ENCODE results near the gene DHX40. TPM values are rescaled to one million over a fixed set of nuclear protein-coding genes. Genes with fewer than 3 reads are reported as not detected.

The DHX40 gene
- total and polyA plus RNA-seq, 4 experiments from 2014 or later: 19.9 to 29.9 (median 26.3) TPM

- Mint-ChIP-seq H3K36me3 (peaks cover 0 to 33% of the 10 kb centered on the region in 2 donors), H3K27ac (peak overlapping the region; percentile 97 to 99 (median 99)), H3K4me1 (peaks cover 25 to 64% (median 40%) of the 10 kb centered on the region in 4 donors), H3K9me3 (peaks cover 0 to 5% (median 0%) of the 10 kb centered on the region in 8 donors), H3K27me3 (no peaks in the 10 kb centered on the region), H3K4me3 (peak overlapping the region; percentile 92 to 99 (median 97))
- intact Hi-C loops (cut with micrococcal nuclease): loop anchor here (1.0 to 5.0 kb wide), 5 partner anchors 23 to 1102 kb away; partner anchors contain the start of genes DHX40, PTRH2, RPS6KB1 and VMP1
- no peaks in the 10 kb centered on the region for H3K27me3 ChIP-seq (ENCODE audit: insufficient read depth, low read length)
- POLR2A ChIA-PET (ENCODE audit: partially characterized antibody): interaction anchor here (0.6 to 4.7 kb wide), 37 partner anchors 9 to 1611 kb away, joined by 3 to 62 read pairs (median 4); partner anchors contain the start of genes BCAS3, DHX40, GDPD1 and PTRH2
- no peak for DNase-seq
- peak overlapping the region; percentile 89 to 98 for H3K4me3 ChIP-seq (ENCODE audit: low read length in 2 of 2)
- H3K4me1 ChIP-seq (ENCODE audit: insufficient read depth, low read length): peaks cover 44% of the 10 kb centered on the region
- H3K9me3 ChIP-seq (ENCODE audit: control insufficient read depth in 1 of 2, low read length in 2 of 2): no peaks in the 10 kb centered on the region
- peak overlapping the region; percentile 96 for H3K27ac ChIP-seq (ENCODE audit: low read depth, low read length)
- H3K36me3 ChIP-seq (ENCODE audit: insufficient read depth, low read length): no peaks in the 10 kb centered on the region
- CTCF ChIA-PET (ENCODE audit: partially characterized antibody): interaction anchor here (1.7 kb wide), 1 partner anchor 56 kb away, joined by 3 read pairs; no protein-coding TSS in a partner anchor
These were observed 53.6 kb downstream of the DHX40 start for GRCh38 chr17:59619035-59619297.

DNA sequence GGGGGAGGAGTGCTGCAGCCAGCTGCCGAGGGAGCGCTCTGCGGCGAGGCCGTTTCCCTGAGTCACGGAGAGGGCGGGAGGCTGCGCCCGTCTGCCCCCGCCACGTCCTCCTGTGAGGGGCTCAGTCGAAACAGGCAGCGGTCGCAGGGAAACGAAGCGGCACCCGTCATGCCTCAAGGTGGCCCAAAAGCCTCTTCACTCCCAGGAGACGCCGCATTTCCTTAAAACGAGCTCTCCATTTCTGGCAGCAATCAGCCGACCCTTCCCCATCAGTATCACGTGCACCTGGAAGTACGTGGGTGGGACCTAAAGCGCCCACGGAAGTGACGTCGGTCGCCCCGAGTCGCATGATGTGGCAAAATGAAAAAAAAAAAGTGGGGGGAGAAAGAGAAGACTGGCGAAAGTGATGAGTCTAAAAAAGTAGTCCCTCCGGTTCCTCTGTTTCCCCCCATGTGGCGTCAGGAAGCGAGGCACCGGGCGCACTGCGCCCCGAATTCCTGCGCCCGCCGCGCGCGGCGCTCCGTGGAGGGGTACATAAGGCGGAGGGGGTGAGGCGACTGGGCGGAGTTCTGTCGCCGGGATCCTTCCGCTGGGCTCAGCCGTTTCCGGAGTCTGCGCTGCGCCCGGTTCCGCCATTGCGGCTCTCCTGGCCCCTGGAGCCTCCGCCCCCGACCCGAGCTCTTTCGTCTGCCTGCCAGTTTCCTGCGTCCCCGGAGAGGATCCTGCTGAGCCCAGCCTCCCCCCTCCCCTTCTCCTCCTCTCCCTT lies 54.1 kb downstream of the DHX40 start, which contains the start of gene CLTC:
Gene CLTC (plus strand): TSS at position 598 of the 766 bp plus-strand sequence. CDS start 237 bp downstream, outside the sequence.
- Mint-ChIP-seq H3K27ac (peak within 1 kb of the TSS; percentile 97 to 99 (median 99)), H3K4me1 (peaks cover 28 to 69% (median 44%) of the 10 kb centered on the region in 4 donors), H3K27me3 (no peaks in the 10 kb centered on the region), H3K9me3 (peaks cover 0 to 5% (median 0%) of the 10 kb centered on the region in 8 donors), H3K36me3 (peaks cover 0 to 35% of the 10 kb centered on the region in 2 donors), H3K4me3 (peak within 1 kb of the TSS; percentile 92 to 99 (median 97))
- peak; percentile 95 to 97 (median 96) for DNase-seq
- H3K4me3 ChIP-seq (ENCODE audit: low read length in 2 of 2): peak within 1 kb of the TSS; percentile 89 to 98
- peak within 1 kb of the TSS; percentile 96 for H3K27ac ChIP-seq (ENCODE audit: low read depth, low read length)
- CTCF ChIA-PET (ENCODE audit: partially characterized antibody): interaction anchor here (0.5 to 1.7 kb wide), 4 partner anchors 18 to 63 kb away, joined by 3 to 4 read pairs (median 3); no protein-coding TSS in a partner anchor
- POLR2A ChIA-PET (ENCODE audit: partially characterized antibody): interaction anchor here (0.6 to 4.7 kb wide), 43 partner anchors 8 to 1612 kb away, joined by 3 to 62 read pairs (median 4); partner anchors contain the start of genes BCAS3, DHX40, GDPD1 and PTRH2
- intact Hi-C loops (cut with micrococcal nuclease): loop anchor here (1.0 to 5.0 kb wide), 5 partner anchors 23 to 1102 kb away; partner anchors contain the start of genes DHX40, PTRH2, RPS6KB1 and VMP1
- H3K27me3 ChIP-seq (ENCODE audit: insufficient read depth, low read length): no peaks in the 10 kb centered on the region
- H3K36me3 ChIP-seq (ENCODE audit: insufficient read depth, low read length): no peaks in the 10 kb centered on the region
- H3K4me1 ChIP-seq (ENCODE audit: insufficient read depth, low read length): peaks cover 49% of the 10 kb centered on the region
- no peaks in the 10 kb centered on the region for H3K9me3 ChIP-seq (ENCODE audit: control insufficient read depth in 1 of 2, low read length in 2 of 2)

DNA sequence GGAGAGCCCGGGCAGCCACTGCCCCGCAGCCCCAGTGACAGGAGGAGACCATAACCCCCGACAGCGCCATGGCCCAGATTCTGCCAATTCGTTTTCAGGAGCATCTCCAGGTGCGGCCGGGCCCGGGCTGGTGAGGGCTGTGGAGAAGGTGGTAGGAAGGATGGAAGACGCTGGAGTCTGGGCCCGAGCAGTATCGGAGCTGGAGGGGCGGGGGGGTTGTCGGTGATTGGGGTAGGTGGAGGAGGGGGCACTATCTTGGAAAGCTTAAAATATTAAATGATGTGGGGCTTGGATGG lies 54.6 kb downstream of the DHX40 start:
- Histone ChIP-seq H3K4me1 (ENCODE audit: insufficient read depth, low read length) (peaks cover 51% of the 10 kb centered on the region), H3K27ac (ENCODE audit: low read depth, low read length) (peak overlapping the region; percentile 96), H3K4me3 (ENCODE audit: low read length in 2 of 2) (peak overlapping the region; percentile 89 to 98), H3K9me3 (ENCODE audit: control insufficient read depth in 1 of 2, low read length in 2 of 2) (no peaks in the 10 kb centered on the region), H3K36me3 (ENCODE audit: insufficient read depth, low read length) (no peaks in the 10 kb centered on the region), H3K27me3 (ENCODE audit: insufficient read depth, low read length) (no peaks in the 10 kb centered on the region)
- intact Hi-C loops (cut with micrococcal nuclease): no loop called here
- peaks cover 28 to 70% (median 44%) of the 10 kb centered on the region in 4 donors for H3K4me1 Mint-ChIP-seq
- ChIA-PET POLR2A (ENCODE audit: partially characterized antibody) (interaction anchor here (0.6 to 4.7 kb wide), 27 partner anchors 8 to 1612 kb away, joined by 3 to 62 read pairs (median 5); partner anchors contain the start of genes DHX40, GDPD1, PTRH2 and RNFT1), CTCF (ENCODE audit: partially characterized antibody) (interaction anchor here (1.2 to 1.7 kb wide), 3 partner anchors 17 to 57 kb away, joined by 3 to 4 read pairs (median 3); no protein-coding TSS in a partner anchor)
- H3K36me3 Mint-ChIP-seq: peaks cover 0 to 35% of the 10 kb centered on the region in 2 donors
- H3K4me3 Mint-ChIP-seq: peak overlapping the region; percentile 92 to 99 (median 97)
- peak overlapping the region; percentile 97 to 99 (median 99) for H3K27ac Mint-ChIP-seq
- H3K9me3 Mint-ChIP-seq: peaks cover 0 to 5% (median 0%) of the 10 kb centered on the region in 8 donors
- no peaks in the 10 kb centered on the region for H3K27me3 Mint-ChIP-seq
- no peak for DNase-seq

DNA sequence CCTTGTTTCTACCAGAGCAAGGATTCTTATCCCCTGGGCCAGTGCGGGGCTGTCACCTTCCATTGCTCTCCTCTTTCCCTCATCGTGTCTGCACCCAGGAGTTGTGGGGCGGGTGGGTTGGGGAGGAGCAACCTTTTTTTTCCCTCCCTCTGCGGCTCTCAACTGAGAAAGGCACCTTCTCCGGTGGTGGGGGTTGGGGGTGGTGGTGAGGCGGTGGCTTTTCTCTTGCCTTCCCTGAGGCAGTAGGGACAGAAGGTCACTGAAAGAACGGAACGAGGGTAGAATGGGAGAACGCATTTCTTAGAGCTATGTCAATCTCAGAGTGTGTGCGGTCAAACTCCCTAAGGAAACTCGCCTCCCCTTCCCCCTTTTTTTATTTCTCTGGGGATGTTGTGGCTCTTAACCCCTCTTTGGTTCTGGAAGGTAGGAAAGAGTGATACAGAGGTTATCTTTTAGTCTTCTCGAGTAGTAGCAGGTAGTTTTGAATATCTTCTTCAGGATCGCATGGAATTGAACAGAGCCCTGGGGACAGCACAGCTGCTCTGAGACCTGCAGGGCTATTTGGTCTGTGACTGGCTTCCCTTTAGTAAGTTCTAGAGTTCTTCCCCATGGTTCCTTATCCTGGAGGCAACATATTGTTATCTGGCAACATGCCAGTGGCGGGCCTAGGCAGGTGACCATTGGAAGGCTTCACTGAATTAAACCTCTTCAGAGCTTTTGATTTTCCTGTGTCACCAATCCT lies 55.3 kb downstream of the DHX40 start:
- Mint-ChIP-seq H3K4me1 (peaks cover 33 to 76% (median 49%) of the 10 kb centered on the region in 4 donors), H3K4me3 (peak overlapping the region; percentile 92 to 99 (median 97))
- CTCF ChIA-PET (ENCODE audit: partially characterized antibody): interaction anchor here (0.9 to 1.4 kb wide), 3 partner anchors 17 to 22 kb away, joined by 3 to 4 read pairs (median 3); no protein-coding TSS in a partner anchor

DNA sequence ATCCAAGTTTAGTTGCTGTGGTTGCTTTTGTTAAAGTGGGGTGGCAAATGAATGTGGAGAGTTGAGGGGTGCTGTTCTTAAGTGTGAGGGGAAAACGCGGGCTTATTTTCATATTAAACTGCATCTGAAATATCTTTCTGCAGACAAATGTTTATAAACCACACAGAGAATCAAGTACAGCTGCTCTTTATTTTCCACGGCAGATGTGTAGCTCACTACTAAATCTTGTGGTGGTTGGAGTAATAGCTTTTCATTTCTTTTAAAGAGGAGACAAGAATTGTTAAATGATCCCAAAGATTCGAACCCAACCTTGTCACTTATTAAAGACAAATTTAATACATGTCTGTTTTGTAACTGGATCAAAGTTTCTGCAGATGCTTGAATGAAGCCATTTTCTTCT lies 56.4 kb downstream of the DHX40 start:
- no peak overlapping the region for H3K4me3 ChIP-seq (ENCODE audit: low read length in 2 of 2)
- H3K27me3 ChIP-seq (ENCODE audit: insufficient read depth, low read length): no peaks in the 10 kb centered on the region
- ChIA-PET POLR2A (ENCODE audit: partially characterized antibody) (interaction anchor here (1.2 kb wide), 1 partner anchor 85 kb away, joined by 3 read pairs; the partner anchor contains the start of genes PTRH2 and VMP1), CTCF (ENCODE audit: partially characterized antibody) (interaction anchor here (0.9 kb wide), 1 partner anchor 20 kb away, joined by 3 read pairs; no protein-coding TSS in a partner anchor)
- H3K27ac ChIP-seq (ENCODE audit: low read depth, low read length): peak overlapping the region; percentile 96
- Mint-ChIP-seq H3K9me3 (peaks cover 0 to 5% (median 0%) of the 10 kb centered on the region in 8 donors), H3K27ac (peak overlapping the region in 6 of 7 donors; percentile 66 to 99 (median 78)), H3K27me3 (no peaks in the 10 kb centered on the region), H3K4me1 (peaks cover 41 to 85% (median 56%) of the 10 kb centered on the region in 4 donors), H3K4me3 (peak overlapping the region; percentile 55 to 99 (median 96)), H3K36me3 (peaks cover 0 to 37% of the 10 kb centered on the region in 2 donors)
- peaks cover 68% of the 10 kb centered on the region for H3K4me1 ChIP-seq (ENCODE audit: insufficient read depth, low read length)
- H3K9me3 ChIP-seq (ENCODE audit: control insufficient read depth in 1 of 2, low read length in 2 of 2): no peaks in the 10 kb centered on the region
- H3K36me3 ChIP-seq (ENCODE audit: insufficient read depth, low read length): no peaks in the 10 kb centered on the region
- no peak for DNase-seq
- intact Hi-C loops (cut with micrococcal nuclease): no loop called here

More for the DNA sequence above, 55.3 kb downstream of the DHX40 start:
- peak; percentile 32 to 76 (median 40) for DNase-seq
- H3K9me3 ChIP-seq (ENCODE audit: control insufficient read depth in 1 of 2, low read length in 2 of 2): no peaks in the 10 kb centered on the region
- intact Hi-C loops (cut with micrococcal nuclease): no loop called here
- peak overlapping the region; percentile 89 to 98 for H3K4me3 ChIP-seq (ENCODE audit: low read length in 2 of 2)
- POLR2A ChIA-PET (ENCODE audit: partially characterized antibody): interaction anchor here (0.6 to 4.7 kb wide), 14 partner anchors 14 to 400 kb away, joined by 3 to 62 read pairs (median 6); partner anchors contain the start of genes DHX40, GDPD1, PTRH2 and RNFT1
- H3K36me3 Mint-ChIP-seq: peaks cover 0 to 37% of the 10 kb centered on the region in 2 donors
- H3K27me3 Mint-ChIP-seq: no peaks in the 10 kb centered on the region
- peak overlapping the region; percentile 96 for H3K27ac ChIP-seq (ENCODE audit: low read depth, low read length)
- H3K9me3 Mint-ChIP-seq: peaks cover 0 to 5% (median 0%) of the 10 kb centered on the region in 8 donors
- peak overlapping the region; percentile 97 to 99 (median 99) for H3K27ac Mint-ChIP-seq
- no peaks in the 10 kb centered on the region for H3K27me3 ChIP-seq (ENCODE audit: insufficient read depth, low read length)
- H3K36me3 ChIP-seq (ENCODE audit: insufficient read depth, low read length): no peaks in the 10 kb centered on the region
- H3K4me1 ChIP-seq (ENCODE audit: insufficient read depth, low read length): peaks cover 57% of the 10 kb centered on the region

DNA sequence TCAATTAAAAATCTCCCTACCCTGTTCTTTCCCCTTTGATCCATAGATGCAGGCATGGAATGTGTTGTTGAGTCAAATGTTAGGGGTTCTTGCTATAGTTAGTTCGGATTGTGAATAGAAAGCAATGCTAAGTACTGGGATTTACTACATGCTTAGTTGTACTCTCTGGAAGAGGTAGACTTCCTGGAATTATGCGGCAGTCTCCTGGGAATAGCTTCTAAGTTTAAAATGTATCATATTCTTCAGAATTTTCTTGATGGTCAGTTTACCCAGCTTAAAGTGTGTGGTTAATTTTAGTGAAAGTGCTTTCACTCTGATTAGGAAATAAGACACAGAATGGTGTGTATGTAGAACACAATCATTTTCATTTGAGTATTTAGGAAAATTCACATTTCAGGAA lies 57.7 kb downstream of the DHX40 start:
- intact Hi-C loops (cut with micrococcal nuclease): no loop called here
- POLR2A ChIA-PET (ENCODE audit: partially characterized antibody): interaction anchor here (0.8 to 1.5 kb wide), 3 partner anchors 9 to 58 kb away, joined by 3 read pairs; partner anchors contain the start of gene DHX40
- H3K4me3 ChIP-seq (ENCODE audit: low read length in 2 of 2): no peak overlapping the region
- H3K27me3 ChIP-seq (ENCODE audit: insufficient read depth, low read length): no peaks in the 10 kb centered on the region
- no peak overlapping the region for H3K27ac ChIP-seq (ENCODE audit: low read depth, low read length)
- peaks cover 0 to 38% of the 10 kb centered on the region in 2 donors for H3K36me3 Mint-ChIP-seq
- CTCF ChIA-PET (ENCODE audit: partially characterized antibody): interaction anchor here (1.6 kb wide), 1 partner anchor 19 kb away, joined by 4 read pairs; no protein-coding TSS in a partner anchor
- no peaks in the 10 kb centered on the region for H3K9me3 ChIP-seq (ENCODE audit: control insufficient read depth in 1 of 2, low read length in 2 of 2)
- H3K36me3 ChIP-seq (ENCODE audit: insufficient read depth, low read length): no peaks in the 10 kb centered on the region
- H3K9me3 Mint-ChIP-seq: peaks cover 0 to 5% (median 0%) of the 10 kb centered on the region in 8 donors
- H3K4me1 Mint-ChIP-seq: peaks cover 43 to 94% (median 59%) of the 10 kb centered on the region in 4 donors
- H3K27me3 Mint-ChIP-seq: no peaks in the 10 kb centered on the region
- peak overlapping the region in 6 of 8 donors; percentile 4 to 97 (median 78) for H3K4me3 Mint-ChIP-seq
- H3K27ac Mint-ChIP-seq: peak overlapping the region in 3 of 7 donors; percentile 13 to 99 (median 82)
- peaks cover 76% of the 10 kb centered on the region for H3K4me1 ChIP-seq (ENCODE audit: insufficient read depth, low read length)
- no peak for DNase-seq
